Measurements from ENCODE around the gene KRT31.
"Not testable (repeated sequence)": the region's sequence is repeated elsewhere in the genome, so short reads cannot be mapped to it uniquely, and the experiment has no call there.

KRT31 gene

DNA sequence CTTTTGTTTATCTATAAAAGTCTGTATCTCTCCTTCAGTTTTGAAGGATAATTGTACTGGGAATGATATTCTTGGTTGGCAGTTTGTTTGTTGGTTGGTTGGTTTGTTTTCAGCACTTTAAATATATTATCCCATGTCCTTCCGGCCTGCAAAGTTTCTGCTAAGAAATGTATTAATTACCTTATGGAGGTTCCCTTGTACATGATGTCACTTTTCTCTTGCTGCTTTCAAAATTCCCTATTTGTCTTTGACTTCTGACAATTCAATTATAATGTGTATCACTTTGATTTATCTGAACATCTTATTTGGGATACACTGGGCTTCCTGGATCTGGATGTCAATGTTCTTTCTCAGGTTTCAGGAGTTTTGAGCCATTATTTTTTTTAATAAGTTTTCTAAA is 11.2 kb downstream of the KRT31 start:
- DNase-seq, result no peak

DNA sequence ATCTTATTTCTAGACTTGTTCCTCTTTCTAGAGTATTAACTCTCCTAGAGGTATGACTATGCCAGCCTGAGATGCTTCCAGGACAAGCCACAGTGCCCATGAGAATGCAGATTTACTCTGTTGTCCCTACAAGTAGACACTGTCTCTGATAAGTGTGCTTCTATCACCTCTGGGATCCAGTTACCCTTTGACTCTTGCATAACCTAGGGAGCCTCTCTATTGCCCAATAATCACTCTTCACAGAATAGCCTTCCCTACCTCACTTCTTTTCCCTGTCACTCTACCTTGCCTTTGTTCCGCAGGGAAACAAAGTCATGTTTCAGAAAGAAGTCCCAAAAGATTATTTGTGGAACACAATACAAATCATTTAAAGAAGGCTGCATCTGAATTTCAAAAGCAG is 13.7 kb downstream of the KRT31 start:
- no peak for DNase-seq

DNA sequence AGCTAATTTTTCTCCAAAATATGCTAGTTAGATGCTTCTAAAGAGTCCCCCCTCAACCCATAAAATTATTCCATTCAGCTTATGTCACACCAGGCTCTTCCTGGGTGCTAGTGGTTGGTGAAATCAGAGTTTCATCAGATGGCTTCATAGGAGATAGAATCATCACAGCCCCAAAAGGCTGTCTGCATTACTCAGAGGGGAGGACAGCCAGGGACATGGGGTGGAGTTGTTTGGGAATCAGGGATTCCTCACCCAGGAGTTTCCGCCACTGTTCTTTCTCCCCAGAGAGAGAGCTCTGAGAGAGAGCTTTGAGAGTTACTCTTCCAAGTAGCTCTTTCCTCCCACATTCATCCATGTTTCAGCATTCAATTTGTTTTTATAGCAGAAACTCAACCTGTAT is 15.0 kb downstream of the KRT31 start:
- peak; percentile 92 for DNase-seq

DNA sequence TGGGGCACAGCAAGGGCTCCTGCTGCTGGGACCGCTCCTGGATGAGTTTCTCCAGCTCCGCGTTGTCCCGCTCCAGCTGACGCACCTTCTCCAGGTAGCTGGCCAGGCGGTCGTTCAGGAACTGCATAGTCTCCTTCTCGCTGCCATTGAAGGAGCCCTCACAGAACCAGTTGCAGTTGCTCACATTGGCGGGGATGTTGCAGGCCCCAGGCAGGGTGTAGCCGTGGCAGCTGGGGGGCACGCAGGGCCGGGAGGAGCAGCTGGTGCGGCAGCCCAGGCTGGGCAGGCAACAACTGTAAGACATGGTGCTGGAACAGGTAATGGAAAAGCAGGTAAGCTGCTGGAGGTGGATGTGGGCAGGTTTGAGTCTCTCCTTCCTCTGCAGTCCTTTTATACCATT is 15.5 kb downstream of the KRT31 start, which contains the start of gene KRT34:
KRT34 (minus strand) TSS at position 364 of the 400 bp plus-strand sequence; CDS start at position 304, 60 bp downstream.
- DNase-seq, result not testable (repeated sequence)

DNA sequence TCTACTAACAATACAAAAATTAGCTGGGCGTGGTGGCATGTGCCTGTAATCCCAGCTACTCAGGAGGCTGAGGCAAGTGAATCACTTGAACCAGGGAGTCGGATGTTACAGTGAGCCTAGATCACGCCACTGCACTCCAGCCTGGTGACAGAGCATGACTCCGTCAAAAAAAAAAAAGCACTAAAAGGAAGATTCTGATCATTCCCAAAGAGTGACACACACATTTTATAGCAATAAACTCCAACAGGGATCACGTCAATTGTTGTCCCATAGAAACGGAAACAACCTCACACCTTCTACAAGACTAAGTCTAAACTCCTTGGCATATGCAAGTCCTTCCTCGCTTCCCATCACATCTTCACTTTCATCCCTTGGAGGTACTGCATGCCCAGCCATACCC is 17.3 kb downstream of the KRT31 start:
- DNase-seq, result peak; percentile 96

DNA sequence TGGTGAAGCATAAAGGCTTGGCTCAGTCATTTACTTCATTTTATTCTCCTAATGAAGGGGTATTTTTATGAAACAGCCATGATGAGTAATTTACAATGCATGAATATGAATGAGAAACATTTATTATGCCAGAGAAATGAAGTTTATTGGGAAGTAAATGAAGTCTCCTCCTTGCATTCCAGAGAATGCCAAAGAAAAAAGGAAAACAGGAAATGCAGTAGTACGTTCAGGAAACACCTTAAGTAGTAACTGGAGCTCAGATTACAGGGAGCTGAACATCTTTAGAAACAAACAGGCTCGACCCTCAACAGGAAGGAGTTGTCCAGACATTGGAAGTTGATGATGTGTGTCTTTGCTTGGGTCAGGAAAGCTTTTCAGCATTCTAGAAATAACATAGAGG is 19.9 kb downstream of the KRT31 start:
- DNase-seq, result peak; percentile 28

DNA sequence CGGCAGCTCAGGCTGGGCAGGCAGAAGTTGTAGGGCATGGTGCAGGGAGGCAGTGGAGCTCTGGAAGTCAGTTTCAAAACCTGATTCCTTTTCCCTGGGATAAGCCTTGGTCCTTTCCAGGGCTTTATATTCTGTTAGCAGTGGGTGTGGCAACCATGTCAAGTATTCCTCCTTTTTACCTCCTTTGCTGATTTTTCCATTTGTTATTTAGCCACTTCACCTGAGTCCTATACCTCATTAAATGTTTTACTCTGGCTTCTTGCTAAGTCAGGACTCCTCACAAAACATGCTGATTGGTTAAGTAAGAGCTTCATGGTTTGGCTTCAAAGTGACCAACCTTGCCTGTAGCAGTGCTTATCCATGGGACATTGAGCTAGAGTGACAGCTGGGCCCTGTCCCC is 27.7 kb downstream of the KRT31 start, which contains the start of gene KRT33B:
KRT33B (minus strand) TSS at position 101 of the 400 bp plus-strand sequence; CDS start at position 38, 63 bp downstream.
- DNase-seq, result no peak

DNA sequence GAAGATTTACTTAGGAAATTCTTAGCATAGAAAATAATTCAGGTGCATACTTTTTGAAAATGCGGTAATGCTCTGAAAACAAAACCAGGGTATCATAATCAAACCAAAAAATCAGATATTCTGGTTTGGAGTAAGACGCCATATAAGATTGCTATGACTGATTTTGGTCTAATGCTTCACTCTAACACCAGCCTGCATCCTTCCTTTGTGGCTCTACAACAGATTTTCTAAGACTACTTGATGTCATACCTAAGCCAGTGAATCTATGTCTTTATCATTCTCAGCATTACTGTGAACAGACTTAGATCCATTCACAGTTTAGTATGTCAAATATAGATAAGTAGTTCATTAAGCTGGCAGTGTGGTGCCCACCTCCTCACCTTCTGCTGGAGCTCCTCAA is 28.4 kb downstream of the KRT31 start:
- DNase-seq, result no peak

DNA sequence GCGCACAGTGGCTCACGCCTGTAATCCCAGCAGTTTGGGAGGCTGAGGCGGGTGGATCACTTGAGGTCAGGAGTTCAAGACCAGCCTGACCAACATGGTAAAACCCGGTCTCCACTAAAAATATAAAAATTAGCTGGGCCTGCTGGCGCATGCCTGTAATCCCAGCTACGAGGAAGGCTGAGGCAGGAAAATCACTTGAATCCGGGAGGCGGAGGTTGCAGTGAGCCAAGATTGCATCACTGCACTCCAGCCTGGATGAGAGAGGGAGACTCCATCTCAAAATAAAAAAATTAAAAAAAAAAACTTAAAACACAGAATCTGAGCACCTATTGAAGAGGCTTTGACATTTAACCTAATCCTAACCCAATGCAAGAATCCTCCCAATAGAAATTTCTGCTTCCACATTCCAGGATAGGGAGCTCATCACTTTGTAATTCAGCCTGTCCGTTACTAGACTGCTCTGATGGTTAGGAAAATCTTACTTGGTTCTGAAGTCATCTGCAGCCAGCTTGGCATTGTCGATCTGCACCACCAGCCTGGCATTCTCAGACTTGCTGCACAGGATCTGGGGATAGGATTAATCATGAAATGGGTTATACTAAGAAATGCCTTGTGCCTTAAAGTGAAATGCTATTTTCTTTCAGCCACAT is 29.9 kb downstream of the KRT31 start:
- peak; percentile 87 for DNase-seq

DNA sequence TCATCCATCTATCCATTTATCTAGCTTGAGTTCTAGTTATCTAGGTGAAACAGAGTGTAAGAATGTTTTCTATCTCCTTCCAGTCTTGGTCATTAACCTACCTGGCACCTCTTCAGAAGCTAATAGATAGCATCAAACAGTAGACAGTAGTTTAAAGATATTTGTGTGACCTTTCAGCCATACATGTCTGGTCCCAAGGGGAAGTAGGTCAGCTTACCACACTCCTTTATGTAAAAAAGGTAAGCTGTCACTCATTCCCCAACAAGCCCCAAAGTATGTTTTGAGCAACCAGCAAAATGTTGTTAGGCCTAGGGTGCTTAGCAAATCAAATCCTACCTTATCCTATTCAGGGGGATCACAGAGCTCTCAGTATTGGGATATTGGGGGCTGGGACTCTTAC is 31.3 kb downstream of the KRT31 start:
- DNase-seq, result no peak

DNA sequence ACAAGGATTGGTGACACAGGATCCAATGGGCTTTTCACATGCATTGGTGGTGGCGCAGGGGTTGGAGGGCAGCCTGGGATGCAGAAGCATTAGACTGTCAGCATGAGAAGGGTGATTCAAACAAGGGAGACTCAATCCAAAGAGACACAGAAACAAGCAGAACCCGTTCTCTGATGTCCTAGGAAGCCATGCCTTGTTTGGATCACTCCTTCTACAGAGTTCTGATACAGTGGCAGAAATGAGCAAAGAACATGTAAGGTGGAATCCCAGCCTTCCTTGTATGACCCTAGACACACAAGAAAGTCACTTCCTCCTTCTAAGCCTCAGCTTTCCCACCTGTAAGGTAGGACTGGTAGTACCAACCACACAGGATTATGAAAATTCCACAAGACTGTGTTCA is 33.5 kb downstream of the KRT31 start:
- no peak for DNase-seq

DNA sequence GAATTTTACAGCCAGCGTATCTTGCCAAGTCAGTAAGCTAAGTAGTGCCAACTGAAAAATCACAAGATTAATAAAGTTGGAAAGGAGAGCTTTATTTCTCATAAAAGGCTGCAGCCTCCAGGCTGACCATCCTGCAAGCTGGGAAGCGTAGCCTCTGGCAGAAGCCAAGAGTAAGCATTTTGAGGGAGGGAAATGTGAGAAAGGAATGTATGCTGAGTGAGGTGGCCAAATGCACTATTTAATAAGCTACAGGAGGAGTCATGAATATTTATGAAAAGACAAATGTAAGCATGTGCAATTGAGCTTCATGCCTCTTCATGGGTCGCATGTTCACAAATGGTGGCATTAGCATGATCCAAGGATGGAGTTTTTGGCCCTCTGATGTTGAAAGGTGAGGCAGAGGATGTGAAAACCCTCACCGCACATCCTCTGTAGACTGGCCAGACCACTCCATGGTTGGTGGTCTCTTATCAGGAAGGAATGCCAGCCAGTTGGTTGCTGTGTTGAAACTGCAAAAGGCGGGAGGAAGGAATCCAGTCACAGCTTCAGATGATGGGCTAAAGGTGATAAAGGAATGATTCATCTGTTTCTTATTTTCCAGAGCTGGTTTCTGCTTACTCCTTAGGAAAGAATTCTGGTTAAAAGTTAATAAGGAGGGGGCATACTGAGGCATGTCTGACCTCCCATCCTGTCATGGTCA is 37.0 kb downstream of the KRT31 start:
- peak; percentile 64 for DNase-seq

DNA sequence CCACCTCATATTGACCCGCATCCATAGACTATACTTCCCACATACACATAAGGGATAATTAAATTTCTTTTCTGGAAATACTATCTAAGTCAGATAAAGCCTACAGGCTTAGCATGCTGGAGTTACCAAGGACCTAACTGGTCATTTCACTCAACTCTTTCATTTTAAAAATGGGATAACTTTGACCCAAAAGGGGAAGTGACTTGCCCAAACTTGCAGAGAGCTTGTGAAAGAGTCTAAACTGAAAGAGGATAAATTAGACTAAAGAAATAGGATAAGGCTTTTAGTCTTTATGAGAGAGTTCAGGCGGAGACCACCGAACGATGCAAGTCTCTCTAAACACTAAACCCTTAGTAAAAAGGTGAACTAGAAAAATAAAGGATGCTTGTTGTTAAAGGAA is 42.9 kb downstream of the KRT31 start:
- DNase-seq, result no peak

DNA sequence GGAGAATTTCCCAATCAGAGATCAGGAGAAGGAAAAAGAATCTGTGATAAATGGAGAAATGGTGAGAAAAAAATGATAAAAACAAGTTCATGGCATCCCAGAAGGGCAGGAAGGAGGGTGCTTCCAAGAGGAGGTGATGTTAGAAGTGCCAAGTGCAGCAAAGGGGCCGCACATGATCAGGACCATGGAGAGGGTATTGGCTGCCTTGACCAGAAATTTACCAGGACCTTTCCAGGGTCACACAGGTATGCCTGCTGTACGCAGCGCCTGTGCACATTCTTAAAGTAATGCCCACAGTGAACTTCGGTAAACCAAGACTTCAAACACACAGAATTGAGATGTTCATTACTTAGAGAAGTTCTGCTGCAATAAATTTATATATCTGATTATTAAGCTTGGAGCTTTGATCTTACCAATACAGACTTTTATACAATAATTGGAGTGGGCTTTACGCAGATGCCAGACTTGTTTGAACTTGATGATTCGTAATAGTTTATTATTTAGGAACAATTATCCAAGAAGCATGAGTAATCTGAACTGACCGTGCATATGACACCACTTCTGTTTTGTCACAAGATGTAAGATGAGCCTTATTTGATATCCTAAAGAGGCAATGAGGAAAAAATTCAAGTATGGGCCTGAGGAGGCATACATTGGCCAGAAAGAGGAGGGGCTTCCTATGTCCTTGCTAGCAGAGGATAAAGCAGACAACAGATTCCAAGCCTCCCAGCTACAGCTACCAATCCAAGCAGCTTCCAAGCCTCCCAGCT is 44.6 kb downstream of the KRT31 start:
- no peak for DNase-seq

DNA sequence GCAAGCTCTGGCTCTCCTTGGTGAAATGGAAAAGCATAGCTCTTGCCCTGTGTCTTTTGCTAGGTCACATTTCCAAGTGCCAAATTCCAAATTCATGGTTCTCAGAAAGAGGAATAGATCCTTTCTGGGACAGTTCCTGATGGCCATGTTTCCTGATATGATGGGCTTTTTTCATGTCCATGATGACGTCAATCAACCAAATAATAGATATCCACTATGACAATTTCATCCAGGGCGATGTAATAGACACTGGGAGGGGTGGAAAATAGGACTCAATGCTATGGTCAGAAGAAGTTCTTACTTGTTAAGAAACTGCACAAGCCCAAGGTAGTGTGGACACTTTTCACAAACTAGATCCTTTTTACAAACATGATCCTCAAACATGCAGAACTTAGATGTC is 46.2 kb downstream of the KRT31 start:
- no peak for DNase-seq

DNA sequence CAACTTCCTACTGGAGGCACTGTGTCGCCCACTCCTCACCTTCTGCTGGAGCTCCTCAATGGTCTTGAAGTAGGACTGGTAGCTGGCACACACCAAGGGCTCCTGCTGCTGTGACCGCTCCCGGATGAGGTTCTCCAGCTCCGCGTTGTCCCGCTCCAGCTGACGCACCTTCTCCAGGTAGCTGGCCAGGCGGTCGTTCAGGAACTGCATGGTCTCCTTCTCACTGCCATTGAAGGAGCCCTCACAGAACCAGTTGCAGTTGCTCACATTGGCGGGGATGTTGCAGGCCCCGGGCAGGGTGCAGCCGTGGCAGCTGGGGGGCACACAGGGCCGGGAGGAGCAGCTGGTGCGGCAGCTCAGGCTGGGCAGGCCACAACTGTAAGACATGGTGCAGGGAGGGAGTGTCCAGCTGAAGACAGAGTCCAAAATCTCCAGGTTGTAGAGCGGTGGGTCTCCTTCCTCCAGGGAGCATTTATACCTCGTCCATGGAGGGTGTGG is 47.0 kb downstream of the KRT31 start, which contains the start of gene KRT33A:
KRT33A (minus strand) TSS at position 448 of the 498 bp plus-strand sequence; CDS start at position 387, 61 bp downstream.
- not testable (repeated sequence) for DNase-seq

DNA sequence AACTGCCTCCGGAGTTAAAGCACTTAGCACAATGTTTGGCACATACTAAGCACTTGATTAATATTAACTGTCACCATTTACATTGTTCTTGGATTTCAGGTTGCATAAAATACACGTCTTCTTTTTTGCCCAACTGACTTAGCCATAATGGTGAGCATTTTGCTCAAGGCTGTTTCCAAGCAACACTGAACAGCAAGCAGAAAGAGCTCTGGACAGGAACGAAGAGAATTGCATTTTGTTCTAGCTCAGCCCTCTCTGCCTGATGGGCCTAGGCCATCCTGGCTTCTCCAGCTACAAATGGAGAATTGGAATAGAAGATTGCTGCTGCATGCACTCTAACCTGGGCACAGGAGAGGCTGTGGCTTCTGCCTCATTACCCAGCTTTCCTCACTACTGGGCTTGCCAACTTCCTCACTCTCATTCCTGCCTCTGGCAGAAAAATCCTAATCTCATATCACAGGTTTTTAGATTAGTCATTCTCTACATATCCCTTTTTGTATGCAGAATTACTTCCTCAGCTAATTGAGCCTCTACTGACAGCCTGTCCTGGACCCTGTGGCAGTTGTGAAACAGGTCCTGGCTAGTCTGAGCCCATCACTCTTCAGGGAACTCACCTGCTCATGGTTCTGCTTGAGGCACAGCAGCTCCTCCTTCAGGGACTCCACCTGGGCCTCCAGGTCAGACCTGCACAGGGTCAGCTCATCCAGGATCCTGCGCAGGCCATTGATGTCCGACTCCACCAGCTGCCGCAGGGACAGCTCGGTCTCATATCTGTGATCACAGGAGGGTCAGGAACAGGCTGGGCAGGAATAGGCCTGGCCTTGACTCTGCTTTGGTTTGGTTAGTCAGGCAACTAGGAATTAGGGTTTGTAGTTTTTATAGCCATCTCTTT is 49.3 kb downstream of the KRT31 start:
- DNase-seq, result no peak

DNA sequence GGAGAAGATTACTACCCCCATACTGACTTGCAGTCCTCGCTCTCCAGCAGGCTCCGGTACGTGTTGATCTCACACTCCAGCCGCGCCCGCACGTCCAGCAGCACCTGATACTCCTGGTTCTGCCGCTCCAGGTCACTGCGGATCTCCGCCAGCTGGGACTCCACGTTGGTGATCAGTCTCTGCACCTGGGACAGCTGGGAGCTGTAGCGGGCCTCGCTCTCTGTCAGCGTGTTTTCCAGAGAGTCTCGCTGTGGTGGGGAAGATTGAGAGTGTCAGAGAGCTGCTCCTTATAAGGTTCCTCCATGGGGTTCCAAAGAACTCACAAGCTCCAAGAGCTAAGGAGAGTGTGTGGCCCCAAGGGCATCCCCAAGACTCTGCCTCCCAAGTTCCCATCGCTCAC is 51.0 kb downstream of the KRT31 start:
- not testable (repeated sequence) for DNase-seq

DNA sequence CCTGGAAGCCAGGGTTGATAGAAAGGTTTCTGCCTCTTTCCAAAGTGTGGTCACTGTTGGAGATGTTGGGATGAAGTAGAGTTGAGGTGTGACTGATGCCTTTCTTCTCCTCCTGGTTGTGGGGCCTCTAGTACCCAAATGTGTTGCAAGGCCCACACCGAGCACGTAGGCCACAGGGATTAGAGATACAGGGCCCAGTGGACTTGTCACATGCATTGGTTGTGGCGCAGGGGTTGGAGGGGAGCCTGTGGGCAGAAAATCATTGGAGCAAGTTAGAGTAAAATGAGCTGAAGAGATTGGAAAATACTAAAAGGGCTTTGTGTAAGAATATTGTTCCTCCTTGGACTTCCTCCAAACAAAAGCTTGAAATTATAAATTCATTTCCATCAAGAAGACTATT is 51.4 kb downstream of the KRT31 start:
- no peak for DNase-seq
